T-helper 1 cell treated with Interleukin-12 subunit alpha and Interleukin-12 subunit beta and Interleukin-4 antibody, amounts not matched to agents 30 ng/mL and 1 ng/mL, for 36 hours (primary cell): ENCODE data around the gene SV2C. TPM values are rescaled to one million over a fixed set of nuclear protein-coding genes. Genes with fewer than 3 reads are reported as not detected.

Experiments used
- intact Hi-C: fragments of 100-400 bp; cut with micrococcal nuclease; formaldehyde crosslinking; loops from one replicate; pipeline ENCODE4 v1.15.1; 2024
- total RNA-seq: library from RNA; stranded (reverse); gene quantifications from 2 replicates; pipeline ENCODE4 v1.2.3, GENCODE V29; 2022

Gene SV2C
- total RNA-seq, 1 donor from 2014 or later = 0.07 TPM

GRCh38 chr5:76400466-76400865 is 317.3 kb downstream of the SV2C start:
- intact Hi-C loops = loop anchor here (5.0 to 10.0 kb wide), 8 partner anchors 316 to 1826 kb away; partner anchors contain the start of genes AGGF1, ANKRD31, GCNT4 and GFM2

GRCh38 chr5:76401801-76402250 is 318.6 kb downstream of the SV2C start:
- intact Hi-C loops = loop anchor here (1.0 to 10.0 kb wide), 18 partner anchors 9 to 1827 kb away; partner anchors contain the start of genes AGGF1, ANKRD31, CERT1 and GCNT4

- intact Hi-C loops = loop anchor here (1.0 to 10.0 kb wide), 17 partner anchors 34 to 1828 kb away; partner anchors contain the start of genes AGGF1, ANKRD31, CERT1 and GCNT4
Measured at GRCh38 chr5:76402251-76402885, 319.2 kb downstream of the SV2C start.

DNA sequence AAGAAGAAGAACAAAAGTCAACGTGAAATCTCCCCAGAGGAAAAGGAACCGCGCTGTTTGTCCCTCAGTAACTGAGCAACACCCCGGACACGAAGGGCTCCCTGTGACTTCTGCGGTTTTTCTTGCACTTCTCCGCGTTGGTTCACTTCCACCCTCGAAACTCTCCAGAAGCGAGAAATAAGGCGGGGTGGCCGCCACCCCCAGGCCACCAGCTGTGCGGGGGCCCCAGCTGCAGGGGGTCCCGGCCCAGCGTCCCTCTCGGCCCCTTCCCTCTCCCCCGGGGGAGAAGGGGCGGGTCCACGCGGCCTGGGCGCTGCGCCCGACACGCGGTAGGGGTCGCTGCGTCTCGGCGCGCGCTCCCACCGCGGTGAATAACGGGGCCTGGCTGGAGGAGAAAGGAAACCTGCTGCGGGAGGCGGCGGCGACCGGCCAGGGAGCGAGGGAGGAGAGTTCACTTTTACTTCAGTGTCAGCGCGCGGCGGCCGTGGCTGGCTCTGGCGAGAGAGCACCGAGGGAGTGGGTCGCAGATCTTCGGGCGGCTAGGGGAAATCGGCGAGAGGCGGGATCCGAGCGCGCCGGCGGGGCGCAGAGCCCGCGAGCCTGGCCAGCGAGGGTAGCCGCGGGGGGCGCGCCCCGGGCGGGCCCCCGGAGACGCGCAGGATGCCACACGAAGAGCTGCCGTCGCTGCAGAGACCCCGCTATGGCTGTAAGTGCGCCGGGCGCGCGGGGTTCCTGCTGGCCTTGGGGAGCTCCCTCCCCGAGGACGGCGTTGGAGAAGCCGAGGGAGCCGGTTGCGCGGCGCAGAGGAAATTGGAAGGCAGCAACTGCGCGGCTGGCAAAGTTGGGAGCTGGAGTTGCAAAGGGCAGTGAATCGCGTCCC is 319.9 kb downstream of the SV2C start, which contains the start of gene IQGAP2:
IQGAP2 (plus strand) TSS at position 400 of the 880 bp plus-strand sequence; CDS start at position 661, 261 bp downstream.
- intact Hi-C loops = loop anchor here (1.0 to 10.0 kb wide), 17 partner anchors 35 to 1828 kb away; partner anchors contain the start of genes AGGF1, ANKRD31, CERT1 and GCNT4
